ENCODE results near the gene LIX1.
"Not testable (repeated sequence)": the region's sequence is repeated elsewhere in the genome, so short reads cannot be mapped to it uniquely, and the experiment has no call there.

LIX1 gene

GRCh38 chr5:97140250-97140649 lies 2.2 kb downstream of the LIX1 start:
- DNase-seq, result not testable (repeated sequence)

GRCh38 chr5:97136475-97136874 lies 5.9 kb downstream of the LIX1 start:
- no peak for DNase-seq

- DNase-seq, result no peak
These were observed 6.5 kb downstream of the LIX1 start for GRCh38 chr5:97135868-97136267.

GRCh38 chr5:97134634-97135033 lies 7.8 kb downstream of the LIX1 start:
- no peak for DNase-seq

GRCh38 chr5:97133101-97133500 lies 9.3 kb downstream of the LIX1 start:
- no peak for DNase-seq

GRCh38 chr5:97131921-97132320 lies 10.5 kb downstream of the LIX1 start:
- no peak for DNase-seq

- no peak for DNase-seq
These were observed 11.2 kb downstream of the LIX1 start for GRCh38 chr5:97131139-97131710.

GRCh38 chr5:97127727-97128126 lies 14.7 kb downstream of the LIX1 start:
- no peak for DNase-seq

GRCh38 chr5:97125125-97125683 lies 17.2 kb downstream of the LIX1 start:
- DNase-seq, result no peak

- DNase-seq, result no peak
These were observed 18.1 kb downstream of the LIX1 start for GRCh38 chr5:97124335-97124734.

GRCh38 chr5:97121848-97122247 lies 20.6 kb downstream of the LIX1 start:
- no peak for DNase-seq

GRCh38 chr5:97120195-97120594 lies 22.2 kb downstream of the LIX1 start:
- DNase-seq, result no peak

GRCh38 chr5:97119007-97119390 lies 23.4 kb downstream of the LIX1 start:
- no peak for DNase-seq

- no peak for DNase-seq
These were observed 24.0 kb downstream of the LIX1 start for GRCh38 chr5:97118261-97119006.

GRCh38 chr5:97115932-97116331 lies 26.5 kb downstream of the LIX1 start:
- no peak for DNase-seq

- DNase-seq, result no peak
These were observed 30.2 kb downstream of the LIX1 start for GRCh38 chr5:97112230-97112629.

- DNase-seq, result no peak
These were observed 30.8 kb downstream of the LIX1 start for GRCh38 chr5:97111616-97112015.

- no peak for DNase-seq
These were observed 31.4 kb downstream of the LIX1 start for GRCh38 chr5:97111004-97111403.

GRCh38 chr5:97107318-97107717 lies 35.1 kb downstream of the LIX1 start:
- DNase-seq, result no peak

- no peak for DNase-seq
These were observed 36.2 kb downstream of the LIX1 start for GRCh38 chr5:97106216-97106581.

- DNase-seq, result no peak
These were observed 36.8 kb downstream of the LIX1 start for GRCh38 chr5:97105501-97106215.

- DNase-seq, result no peak
These were observed 40.4 kb downstream of the LIX1 start for GRCh38 chr5:97102010-97102470.

- no peak for DNase-seq
These were observed 41.1 kb downstream of the LIX1 start for GRCh38 chr5:97101189-97101910.
